ENCODE data around the gene LRRC3.
"Not testable (repeated sequence)": the region's sequence is repeated elsewhere in the genome, so short reads cannot be mapped to it uniquely, and the experiment has no call there.

Gene LRRC3

DNA sequence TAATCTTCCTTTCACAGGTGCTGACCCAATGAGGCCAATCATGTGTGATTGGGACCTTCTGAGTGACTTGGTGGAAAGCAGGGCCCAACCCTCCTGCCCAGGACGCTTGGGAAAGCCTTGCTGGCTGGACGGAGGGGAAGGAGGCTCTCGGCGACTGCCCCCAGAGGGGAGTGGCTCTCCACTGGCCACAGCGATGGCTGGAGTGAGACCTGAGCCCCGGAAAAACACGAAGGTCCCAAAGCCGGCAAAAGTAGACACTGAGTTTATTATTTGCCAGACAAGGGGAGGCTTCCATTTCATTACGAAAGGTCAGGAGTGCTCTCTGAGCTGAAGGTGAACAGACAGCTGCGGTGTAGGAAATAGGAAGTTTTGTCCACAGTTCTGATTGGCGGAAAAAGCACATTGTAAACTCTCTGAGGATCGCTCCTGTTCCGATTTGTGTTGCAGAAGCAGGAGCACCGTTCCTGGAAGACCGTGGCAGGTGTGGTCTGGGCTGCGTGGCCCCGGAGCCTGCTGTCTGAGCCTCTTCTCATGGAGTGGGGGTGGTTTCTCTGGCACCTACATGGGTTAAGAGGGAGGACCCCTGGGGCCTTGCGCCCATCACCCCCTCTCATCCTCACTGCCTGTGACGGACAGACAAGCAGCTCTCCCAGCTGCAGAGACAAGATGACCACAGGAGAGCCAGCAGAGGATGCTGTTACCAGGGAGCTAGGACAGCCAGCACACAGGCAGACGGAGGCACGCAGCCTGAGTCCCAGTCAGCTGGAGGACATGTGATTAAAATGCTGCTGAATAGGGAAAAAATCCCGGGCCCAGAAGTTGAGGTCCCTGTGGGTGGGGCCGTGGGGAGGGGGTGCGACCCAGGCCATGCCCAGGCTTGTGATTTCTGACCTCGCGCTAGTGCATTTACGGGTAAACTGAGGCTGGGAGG lies 43.2 kb downstream of the LRRC3 start:
- no peak for DNase-seq

DNA sequence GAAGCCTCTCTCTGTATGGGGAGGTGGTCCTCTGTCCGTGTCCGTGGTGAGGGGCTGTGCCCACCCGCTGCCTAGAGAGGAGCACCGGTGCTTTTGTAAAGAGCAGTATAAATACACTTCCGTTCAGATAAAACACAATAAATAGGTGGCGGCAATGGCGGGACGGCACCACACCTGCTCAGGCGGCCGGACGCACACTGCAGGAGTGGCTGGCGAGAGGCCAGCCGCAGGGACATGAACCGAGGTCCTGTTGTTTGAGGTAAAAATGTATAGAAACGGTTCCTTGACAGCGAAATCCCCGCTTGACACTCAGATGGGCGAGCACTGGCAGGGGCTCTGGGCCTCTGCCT lies 43.9 kb downstream of the LRRC3 start:
- no peak for DNase-seq

GRCh38 chr21:44499631-44500030 lies 44.3 kb downstream of the LRRC3 start:
- DNase-seq, result no peak

DNA sequence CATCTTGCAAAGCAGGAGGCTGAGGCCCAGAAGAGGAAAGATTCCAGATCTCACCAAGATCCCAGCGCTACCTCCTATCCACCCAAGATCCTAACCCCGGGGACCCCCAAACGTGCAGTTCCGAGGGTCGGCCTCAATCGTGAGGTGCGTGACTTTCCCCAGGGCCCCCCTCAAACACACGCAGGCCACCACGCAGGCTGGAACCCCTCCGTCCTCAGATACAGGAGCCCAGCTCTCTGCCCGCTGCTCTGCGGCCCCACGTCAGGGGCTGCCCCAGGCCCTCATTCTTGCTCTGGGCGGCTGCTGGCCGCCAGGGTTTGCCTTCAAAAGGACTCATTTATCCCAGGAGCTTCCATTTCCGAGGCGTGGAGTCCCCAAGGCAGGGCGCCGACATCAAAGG lies 44.8 kb downstream of the LRRC3 start:
- DNase-seq, result no peak

GRCh38 chr21:44502171-44502958 lies 47.1 kb downstream of the LRRC3 start:
- no peak for DNase-seq

DNA sequence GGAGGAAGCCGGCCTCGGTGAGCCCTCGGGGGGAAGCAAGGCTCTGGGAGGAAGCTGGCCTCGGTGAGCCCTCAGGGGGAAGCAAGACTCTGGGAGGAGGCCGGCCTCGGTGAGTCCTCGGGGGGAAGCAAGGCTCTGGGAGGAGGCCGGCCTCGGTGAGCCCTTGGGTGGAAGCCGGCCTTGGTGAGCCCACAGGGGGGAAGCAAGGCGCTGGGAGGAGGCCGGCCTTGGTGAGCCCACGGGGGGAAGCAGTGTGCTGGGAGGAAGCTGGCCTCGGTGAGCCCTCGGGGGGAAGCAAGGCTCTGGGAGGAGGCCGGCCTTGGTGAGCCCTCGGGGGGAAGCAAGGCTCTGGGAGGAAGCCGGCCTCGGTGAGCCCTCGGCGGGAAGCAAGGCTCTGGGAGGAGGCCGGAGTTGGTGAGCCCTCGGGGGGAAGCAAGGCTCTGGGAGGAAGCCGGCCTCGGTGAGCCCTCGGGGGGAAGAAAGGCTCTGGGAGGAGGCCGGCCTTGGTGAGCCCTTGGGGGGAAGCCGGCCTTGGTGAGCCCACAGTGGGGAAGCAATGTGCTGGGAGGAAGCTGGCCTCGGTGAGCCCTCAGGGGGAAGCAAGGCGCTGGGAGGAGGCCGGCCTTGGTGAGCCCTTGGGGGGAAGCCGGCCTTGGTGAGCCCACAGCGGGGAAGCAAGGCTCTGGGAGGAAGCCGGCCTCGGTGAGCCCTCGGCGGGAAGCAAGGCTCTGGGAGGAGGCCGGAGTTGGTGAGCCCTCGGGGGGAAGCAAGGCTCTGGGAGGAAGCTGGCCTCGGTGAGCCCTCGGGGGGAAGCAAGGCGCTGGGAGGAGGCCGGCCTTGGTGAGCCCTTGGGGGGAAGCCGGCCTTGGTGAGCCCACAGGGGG lies 47.9 kb downstream of the LRRC3 start:
- DNase-seq, result not testable (repeated sequence)

GRCh38 chr21:44503901-44504399 lies 48.6 kb downstream of the LRRC3 start:
- DNase-seq, result no peak

GRCh38 chr21:44505673-44506278 lies 50.5 kb downstream of the LRRC3 start:
- DNase-seq, result no peak

GRCh38 chr21:44506279-44507255 lies 51.3 kb downstream of the LRRC3 start:
- no peak for DNase-seq

DNA sequence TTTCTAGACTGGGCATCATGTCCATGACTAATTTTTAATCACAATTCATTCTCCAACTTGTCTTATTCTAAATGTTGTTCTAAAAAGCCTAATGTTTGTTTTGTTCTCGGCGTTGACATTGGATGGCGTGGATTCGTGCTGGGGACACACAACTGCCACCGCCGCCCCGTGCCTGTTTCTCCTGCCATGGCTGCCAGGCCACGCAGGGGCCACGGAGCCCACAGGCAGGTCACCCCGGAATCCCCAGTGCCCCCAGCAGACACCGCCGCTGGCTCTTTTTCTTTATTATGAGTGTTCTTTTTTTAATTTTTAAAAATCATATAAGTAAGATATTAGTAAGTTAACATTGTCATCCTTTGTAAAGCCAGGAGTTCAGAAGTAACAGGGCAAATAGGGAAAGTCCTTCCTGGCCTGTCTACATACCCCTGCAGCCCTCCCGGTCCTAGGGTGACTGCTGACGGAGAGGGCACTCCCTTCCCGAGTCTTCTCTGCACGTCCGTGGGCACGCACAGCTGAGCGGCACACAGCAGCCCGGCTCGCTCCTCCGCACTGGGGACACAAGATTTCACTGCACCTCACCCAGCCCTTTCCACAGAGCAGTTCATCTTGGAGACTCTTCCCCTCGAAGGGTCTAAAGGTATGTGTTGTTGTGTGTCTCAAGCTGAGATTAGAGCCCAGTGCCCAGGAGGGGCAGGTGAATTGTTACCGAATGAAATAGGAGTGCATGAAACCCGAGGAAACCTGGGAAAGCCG lies 52.5 kb downstream of the LRRC3 start:
- DNase-seq, result no peak

DNA sequence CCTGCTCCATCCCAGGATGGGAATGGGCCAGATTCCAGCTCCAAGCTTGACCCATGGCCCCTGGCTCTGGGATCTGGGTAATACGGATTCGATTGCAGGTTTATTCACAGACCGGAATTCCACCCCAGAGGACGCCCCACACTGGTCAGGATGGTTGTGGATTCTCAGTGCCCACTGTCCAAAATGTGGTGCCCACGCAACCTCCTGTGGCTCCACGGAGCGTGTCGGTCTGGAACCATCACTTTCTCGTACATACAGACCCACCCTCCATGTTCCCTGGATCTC lies 53.1 kb downstream of the LRRC3 start:
- no peak for DNase-seq

DNA sequence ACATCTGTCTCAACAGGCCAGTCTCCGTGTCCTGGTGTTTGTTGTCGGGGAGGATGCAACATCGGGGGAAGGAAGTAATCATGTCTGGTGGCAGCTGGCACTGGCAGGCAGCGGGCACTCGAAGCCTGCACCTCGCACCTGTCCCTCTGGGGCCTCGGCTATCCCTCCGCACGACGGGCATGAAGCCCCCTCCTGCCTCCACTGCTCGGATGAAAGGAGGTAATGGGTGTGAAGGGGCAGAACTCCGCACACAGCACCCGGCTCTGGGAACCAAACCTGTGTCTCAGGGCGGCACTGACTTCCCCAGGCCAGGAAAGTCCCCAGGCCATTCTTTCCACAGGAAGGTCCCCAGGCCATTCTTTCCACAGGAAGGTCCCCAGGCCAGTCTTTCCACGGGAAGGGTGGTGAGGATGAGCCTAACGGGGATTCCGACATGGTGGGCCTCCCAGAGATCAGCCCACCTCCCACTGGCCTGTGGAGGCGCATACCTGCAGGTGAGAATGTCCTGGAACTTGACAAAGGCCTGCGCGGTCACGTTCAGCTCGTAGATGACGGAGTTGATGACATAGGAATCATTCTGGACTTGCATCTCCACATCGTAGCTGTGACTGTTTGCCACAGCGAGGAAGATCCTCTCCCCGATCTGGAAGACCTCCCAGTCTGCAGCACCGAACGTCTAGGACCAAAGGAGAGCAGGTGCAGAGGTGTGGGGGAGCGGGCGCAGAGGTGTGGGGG lies 53.6 kb downstream of the LRRC3 start:
- DNase-seq, result no peak

- DNase-seq, result no peak
Observed at GRCh38 chr21:44509539-44509938, 54.2 kb downstream of the LRRC3 start.

DNA sequence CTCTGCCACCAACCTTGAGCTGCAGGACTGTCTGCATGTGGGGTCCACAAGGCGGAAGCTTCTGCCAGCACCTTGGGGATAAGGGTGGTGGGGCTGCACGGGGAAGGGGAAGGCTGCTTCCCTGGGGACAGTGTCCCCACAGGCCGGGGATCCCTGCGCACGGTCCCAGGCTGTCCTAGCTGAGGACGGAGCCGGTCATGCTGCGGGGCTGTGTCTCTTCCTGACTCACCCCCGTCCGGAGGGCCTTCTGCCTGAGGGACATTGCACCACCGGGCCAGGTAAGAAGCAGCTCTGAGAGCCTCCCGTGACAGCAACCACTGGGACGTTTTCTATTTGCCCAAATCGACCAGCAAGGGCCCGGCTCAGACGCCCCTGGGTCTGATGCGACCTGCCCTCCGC lies 54.8 kb downstream of the LRRC3 start:
- no peak for DNase-seq

DNA sequence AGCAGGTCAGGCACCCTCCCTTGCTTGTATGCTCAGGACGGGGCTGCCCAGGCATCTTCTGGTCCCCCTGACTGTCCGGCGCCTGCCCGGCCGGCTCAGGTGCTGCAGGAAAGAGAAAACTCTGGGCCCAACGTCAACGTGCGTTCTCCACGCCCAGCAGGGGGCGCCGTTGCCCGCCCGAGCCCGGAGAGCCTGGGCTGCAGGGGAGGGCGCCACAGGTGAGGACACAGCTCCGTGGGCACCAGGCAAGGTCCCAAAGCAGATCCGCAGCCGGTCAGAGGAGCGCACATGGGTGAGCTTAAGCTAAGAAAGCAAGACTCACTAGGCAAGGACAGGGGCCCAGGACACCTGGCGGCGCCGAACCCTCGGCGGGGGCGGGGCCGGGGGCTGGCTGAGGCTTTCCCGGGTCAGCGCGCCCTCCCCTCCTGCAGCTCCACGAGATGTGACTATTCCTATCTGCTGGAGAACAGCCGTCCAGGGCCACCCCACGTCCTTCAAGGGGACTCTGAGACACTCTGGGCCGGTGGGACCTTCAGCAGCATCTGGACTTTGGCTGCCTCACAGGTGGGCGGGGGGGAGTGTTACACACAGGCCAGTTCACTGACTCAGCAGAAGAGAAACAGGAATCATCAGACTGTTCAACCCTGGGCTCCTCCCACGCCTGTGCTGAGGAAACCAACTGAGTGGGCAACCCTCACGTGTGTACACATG lies 55.4 kb downstream of the LRRC3 start:
- DNase-seq, result peak; percentile 79

DNA sequence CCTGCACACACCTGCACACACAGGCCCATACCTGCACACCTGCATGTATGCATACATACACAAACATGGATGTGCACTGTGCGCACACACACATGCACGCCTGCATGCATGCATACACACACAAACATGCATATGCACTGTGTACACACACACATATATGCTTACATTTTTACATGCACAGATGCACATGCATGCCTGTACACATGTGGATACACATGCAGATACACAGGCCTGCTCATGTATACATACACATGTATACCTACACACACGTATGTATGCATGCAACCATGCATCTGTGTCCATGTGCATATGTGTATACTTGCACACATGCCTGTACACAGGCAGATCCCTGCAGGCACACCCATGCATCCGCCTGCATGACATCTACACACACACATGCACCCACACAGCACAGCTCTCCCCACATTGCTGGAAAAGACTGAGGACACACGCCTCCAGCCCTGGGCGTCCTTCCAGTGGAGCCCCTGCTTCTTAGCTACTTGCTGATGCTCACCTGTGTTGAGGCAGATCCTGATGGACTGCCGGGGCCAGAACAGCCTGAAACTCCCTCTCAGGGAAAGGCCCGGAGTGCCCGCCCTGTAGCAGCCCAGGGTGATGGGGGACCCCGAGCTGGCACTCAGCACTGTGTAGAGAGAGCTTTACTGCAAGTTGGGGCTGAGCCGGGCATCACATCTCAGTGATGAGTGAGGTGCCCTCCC lies 56.1 kb downstream of the LRRC3 start:
- no peak for DNase-seq
